Activated naive CD4-positive, alpha-beta T cell treated with anti-CD3 and anti-CD28 coated beads, Interleukin-2, amount 50 U/mL, for 72 hours (primary cell): ENCODE measurements around the gene DCAF8L2. TPM values are rescaled to one million over a fixed set of nuclear protein-coding genes. Genes with fewer than 3 reads are reported as not detected.
A peak's percentile ranks its signal among the peaks of the same experiment; 100 is the strongest.
"Not testable (repeated sequence)": the region's sequence is repeated elsewhere in the genome, so short reads cannot be mapped to it uniquely, and the experiment has no call there.

Source experiments
- ATAC-seq, 2 donors: fragments of 150-1000 bp; cut with Tn5 transposase; 2 replicates each; pipeline ENCODE4 v1.10.0; 2021; ENCODE audit warnings: mild to moderate bottlenecking in 2 of 2, moderate library complexity in 2 of 2
- DNase-seq, 2 donors: peaks; one replicate each; pipeline ENCODE4 v3.0.0; 2021 to 2022; ENCODE audit warnings: low spot score in 2 of 2
- H3K27ac Mint-ChIP-seq, 2 donors: one replicate each; pipeline ENCODE4 v1.8.0; 2022; ENCODE audit warnings: mild to moderate bottlenecking in 2 of 2, mixed read lengths in 2 of 2
- H3K36me3 Mint-ChIP-seq, 2 donors: one replicate each; pipeline ENCODE4 v1.8.0; 2022; ENCODE audit warnings: mixed read lengths in 2 of 2
- H3K9me3 Mint-ChIP-seq, 2 donors: one replicate each; pipeline ENCODE4 v1.8.0; 2022; ENCODE audit warnings: mixed read lengths in 2 of 2
- total RNA-seq, 2 donors: library from RNA; stranded (reverse); gene quantifications; one replicate each; pipeline ENCODE4 v1.2.3, GENCODE V29; 2022

The DCAF8L2 gene
- total RNA-seq, 2 donors from 2014 or later = not detected

GRCh38 chrX:27633328-27633727 is 43.2 kb downstream of the DCAF8L2 start:
- no peak overlapping the region for H3K27ac Mint-ChIP-seq
- ATAC-seq (no peak), DNase-seq (no peak)
- H3K36me3 Mint-ChIP-seq = no peaks in the 10 kb centered on the region
- peaks cover 5 to 16% of the 10 kb centered on the region in 2 donors for H3K9me3 Mint-ChIP-seq

GRCh38 chrX:27656581-27656980 is 66.4 kb downstream of the DCAF8L2 start:
- Mint-ChIP-seq H3K27ac (no peak overlapping the region), H3K9me3 (no peaks in the 10 kb centered on the region), H3K36me3 (no peaks in the 10 kb centered on the region)
- DNase-seq (no peak), ATAC-seq (no peak)

- H3K36me3 Mint-ChIP-seq = no peaks in the 10 kb centered on the region
- no peak overlapping the region for H3K27ac Mint-ChIP-seq
- no peaks in the 10 kb centered on the region for H3K9me3 Mint-ChIP-seq
- ATAC-seq (no peak), DNase-seq (no peak)
Measured at GRCh38 chrX:27660878-27661277, 70.7 kb downstream of the DCAF8L2 start.

- no peak for DNase-seq
- Mint-ChIP-seq H3K9me3 (peaks cover 0 to 3% of the 10 kb centered on the region in 2 donors), H3K36me3 (no peaks in the 10 kb centered on the region), H3K27ac (no peak overlapping the region)
- ATAC-seq = no peak
Measured at GRCh38 chrX:27671234-27671633, 81.1 kb downstream of the DCAF8L2 start.

GRCh38 chrX:27674491-27674890 is 84.3 kb downstream of the DCAF8L2 start:
- no peak for DNase-seq
- Mint-ChIP-seq H3K9me3 (peaks cover 0 to 8% of the 10 kb centered on the region in 2 donors), H3K36me3 (no peaks in the 10 kb centered on the region)

GRCh38 chrX:27675493-27675892 is 85.3 kb downstream of the DCAF8L2 start:
- Mint-ChIP-seq H3K9me3 (peaks cover 0 to 8% of the 10 kb centered on the region in 2 donors), H3K36me3 (no peaks in the 10 kb centered on the region), H3K27ac (no peak overlapping the region)
- DNase-seq (no peak), ATAC-seq (no peak)

More at GRCh38 chrX:27674491-27674890, 84.3 kb downstream of the DCAF8L2 start:
- H3K27ac Mint-ChIP-seq = no peak overlapping the region
- no peak for ATAC-seq

GRCh38 chrX:27679281-27679680 is 89.1 kb downstream of the DCAF8L2 start:
- H3K36me3 Mint-ChIP-seq = no peaks in the 10 kb centered on the region
- H3K9me3 Mint-ChIP-seq = peaks cover 0 to 19% of the 10 kb centered on the region in 2 donors
- DNase-seq = no peak
- H3K27ac Mint-ChIP-seq = no peak overlapping the region
- ATAC-seq = no peak

GRCh38 chrX:27680726-27681125 is 90.6 kb downstream of the DCAF8L2 start:
- Mint-ChIP-seq H3K36me3 (no peaks in the 10 kb centered on the region), H3K27ac (no peak overlapping the region), H3K9me3 (peaks cover 0 to 19% of the 10 kb centered on the region in 2 donors)
- no peak for ATAC-seq
- no peak for DNase-seq

- not testable (repeated sequence) for ATAC-seq, H3K36me3 Mint-ChIP-seq, H3K27ac Mint-ChIP-seq
- H3K9me3 Mint-ChIP-seq = peaks cover 0 to 15% of the 10 kb centered on the region in 2 donors
- DNase-seq = peak in 1 of 2 donors; percentile 3
Measured at GRCh38 chrX:27683566-27684208, 93.5 kb downstream of the DCAF8L2 start.

- no peaks in the 10 kb centered on the region for H3K9me3 Mint-ChIP-seq
- ATAC-seq (no peak), DNase-seq (no peak)
- H3K36me3 Mint-ChIP-seq = no peaks in the 10 kb centered on the region
- no peak overlapping the region for H3K27ac Mint-ChIP-seq
Measured at GRCh38 chrX:27694667-27695066, 104.5 kb downstream of the DCAF8L2 start.

- Mint-ChIP-seq H3K36me3 (no peaks in the 10 kb centered on the region), H3K9me3 (peaks cover 0 to 3% of the 10 kb centered on the region in 2 donors), H3K27ac (no peak overlapping the region)
- DNase-seq = no peak
- no peak for ATAC-seq
Measured at GRCh38 chrX:27706526-27706925, 116.4 kb downstream of the DCAF8L2 start.

- no peak for DNase-seq
- no peak for ATAC-seq
- Mint-ChIP-seq H3K27ac (no peak overlapping the region), H3K9me3 (peaks cover 3 to 4% of the 10 kb centered on the region in 2 donors), H3K36me3 (no peaks in the 10 kb centered on the region)
Measured at GRCh38 chrX:27715610-27716009, 125.5 kb downstream of the DCAF8L2 start.

GRCh38 chrX:27728291-27728690 is 138.1 kb downstream of the DCAF8L2 start:
- ATAC-seq (no peak), DNase-seq (no peak)
- Mint-ChIP-seq H3K9me3 (peaks cover 0 to 8% of the 10 kb centered on the region in 2 donors), H3K27ac (no peak overlapping the region), H3K36me3 (no peaks in the 10 kb centered on the region)

- Mint-ChIP-seq H3K36me3 (no peaks in the 10 kb centered on the region), H3K9me3 (peaks cover 0 to 8% of the 10 kb centered on the region in 2 donors), H3K27ac (no peak overlapping the region)
- ATAC-seq (no peak), DNase-seq (no peak)
Measured at GRCh38 chrX:27731962-27732361, 141.8 kb downstream of the DCAF8L2 start.

GRCh38 chrX:27735914-27736313 is 145.8 kb downstream of the DCAF8L2 start:
- ATAC-seq (no peak), DNase-seq (no peak)
- Mint-ChIP-seq H3K27ac (no peak overlapping the region), H3K36me3 (no peaks in the 10 kb centered on the region), H3K9me3 (peaks cover 15 to 16% of the 10 kb centered on the region in 2 donors)

GRCh38 chrX:27740933-27741332 is 150.8 kb downstream of the DCAF8L2 start:
- no peak overlapping the region for H3K27ac Mint-ChIP-seq
- H3K36me3 Mint-ChIP-seq = no peaks in the 10 kb centered on the region
- H3K9me3 Mint-ChIP-seq = peaks cover 15% of the 10 kb centered on the region in 2 donors
- ATAC-seq (no peak), DNase-seq (no peak)

GRCh38 chrX:27743521-27743920 is 153.4 kb downstream of the DCAF8L2 start:
- not testable (repeated sequence) for H3K27ac Mint-ChIP-seq, DNase-seq, ATAC-seq, H3K36me3 Mint-ChIP-seq
- H3K9me3 Mint-ChIP-seq = peaks cover 15 to 18% of the 10 kb centered on the region in 2 donors

GRCh38 chrX:27746516-27746915 is 156.4 kb downstream of the DCAF8L2 start:
- ATAC-seq (no peak), DNase-seq (no peak)
- Mint-ChIP-seq H3K9me3 (peaks cover 0 to 10% of the 10 kb centered on the region in 2 donors), H3K36me3 (no peaks in the 10 kb centered on the region), H3K27ac (no peak overlapping the region)
